ENCODE data around the gene CCHCR1. TPM values are rescaled to one million over a fixed set of nuclear protein-coding genes. Genes with fewer than 3 reads are reported as not detected.

CCHCR1 gene
- total RNA-seq, 2 experiments from 2014 or later: 17.5 to 18.2 TPM

DNA sequence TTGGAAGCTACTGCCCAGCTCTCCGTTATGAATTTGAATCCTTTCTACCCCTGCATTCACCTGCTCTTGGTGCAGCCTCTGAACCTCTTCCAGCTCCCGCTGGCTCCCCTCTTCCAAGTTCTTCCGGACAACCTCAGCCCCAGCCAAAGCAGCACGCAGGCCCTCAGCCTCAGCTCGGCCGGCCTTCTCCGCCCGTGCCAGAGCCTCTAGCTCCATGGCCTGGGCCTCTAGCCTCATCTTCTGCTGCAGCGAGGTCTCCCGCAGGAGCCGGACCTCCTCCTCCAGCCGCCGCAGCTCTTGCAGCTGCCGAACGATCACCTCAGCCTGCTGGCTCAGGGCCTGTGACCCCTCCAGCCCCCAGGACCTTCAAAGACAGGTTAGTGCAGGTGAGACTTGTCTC, 3.2 kb downstream of the CCHCR1 start:
- H3K9me3 Mint-ChIP-seq: no peaks in the 10 kb centered on the region
- ATAC-seq (ENCODE audit: poor library complexity) (no peak), DNase-seq (no peak)
- peaks cover 34% of the 10 kb centered on the region for H3K36me3 Mint-ChIP-seq (ENCODE audit: low read depth)
- CTCF ChIA-PET: no interaction called here
- H3K4me1 ChIP-seq (ENCODE audit: insufficient read depth, low read length): peaks cover 18% of the 10 kb centered on the region
- H3K27ac Mint-ChIP-seq: no peak overlapping the region
- intact Hi-C loops (cut with DNase I, micrococcal nuclease): loop anchor here in 1 of 2 experiments (10.0 kb wide), 1 partner anchor 820 kb away; the partner anchor contains the start of gene DXO
- TF ChIP-seq CTCF (IDR thresholded peaks at IDR 0.05): no peak
- peaks cover 14% of the 10 kb centered on the region for H3K36me3 ChIP-seq (ENCODE audit: insufficient read depth, low read length)
- POLR2A ChIA-PET: no interaction called here
- H3K27me3 Mint-ChIP-seq: no peaks in the 10 kb centered on the region
- H3K27me3 ChIP-seq (ENCODE audit: control insufficient read depth in 1 of 2, insufficient read depth in 2 of 2, low read length in 2 of 2): no peaks in the 10 kb centered on the region
- H3K4me1 Mint-ChIP-seq (ENCODE audit: low read depth): peaks cover 26% of the 10 kb centered on the region
- H3K27ac ChIP-seq (ENCODE audit: low read depth in 1 of 2, low read length in 2 of 2): no peak overlapping the region
- no peak overlapping the region for H3K4me3 ChIP-seq (ENCODE audit: low read length)
- no peaks in the 10 kb centered on the region for H3K9me3 ChIP-seq (ENCODE audit: control insufficient read depth in 1 of 2, insufficient read depth in 1 of 2, low read length in 2 of 2)
- H3K4me3 Mint-ChIP-seq: no peak overlapping the region

DNA sequence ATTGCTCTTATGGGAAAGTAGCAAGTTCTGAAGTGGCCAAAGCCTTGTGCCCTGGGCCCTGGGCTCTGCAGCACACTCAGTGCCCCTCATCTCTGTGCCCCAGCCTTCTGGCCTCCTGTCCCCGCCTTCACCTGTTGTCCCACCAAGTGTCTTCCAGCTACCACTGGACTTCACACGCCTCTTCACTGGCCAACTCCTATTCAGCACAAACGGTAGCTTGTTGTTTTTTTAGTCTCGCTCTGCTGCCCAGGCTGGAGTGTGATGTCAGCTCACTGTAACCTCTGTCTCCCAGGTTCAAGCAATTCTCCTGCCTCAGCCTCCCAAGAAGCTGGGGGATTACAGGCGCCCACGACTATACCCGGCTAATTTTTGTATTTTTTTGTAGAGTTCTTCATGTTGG, 4.8 kb downstream of the CCHCR1 start:
- POLR2A ChIA-PET: no interaction called here
- intact Hi-C loops (cut with DNase I, micrococcal nuclease): loop anchor here in 1 of 2 experiments (10.0 kb wide), 1 partner anchor 822 kb away; the partner anchor contains the start of gene DXO
- no peak for TF ChIP-seq CTCF (IDR thresholded peaks at IDR 0.05)

DNA sequence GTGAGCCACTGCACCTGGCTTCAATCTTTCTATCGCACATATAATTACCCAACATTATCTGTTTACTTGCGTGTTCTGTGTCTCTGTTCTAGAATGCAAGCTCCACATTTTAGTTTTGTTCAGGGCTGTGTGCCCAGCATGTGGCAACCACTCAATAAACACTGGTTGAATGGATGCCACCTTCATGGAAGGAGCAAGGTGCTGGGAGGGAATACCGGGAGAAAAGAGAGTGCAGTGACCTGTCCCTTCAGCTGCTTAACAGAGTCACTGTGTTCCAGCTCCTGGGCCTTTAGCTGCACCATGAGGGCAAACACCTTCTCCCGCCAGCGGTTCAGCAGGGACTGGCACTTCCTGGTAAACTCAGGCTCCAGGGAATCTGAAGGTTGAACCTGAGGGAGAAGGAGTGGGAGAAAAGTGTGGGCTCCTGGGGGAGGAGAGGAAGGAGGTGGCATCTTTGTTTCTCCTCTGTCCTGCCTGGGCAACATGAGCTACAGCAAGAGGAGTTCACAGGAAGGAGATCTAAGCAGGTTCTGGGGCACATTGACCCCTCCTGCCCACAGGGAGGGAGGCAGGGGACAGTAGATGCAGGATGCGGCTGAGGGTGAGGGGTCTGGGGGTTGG, 7.7 kb downstream of the CCHCR1 start:
- Mint-ChIP-seq H3K4me1 (ENCODE audit: low read depth) (no peaks in the 10 kb centered on the region), H3K27me3 (no peaks in the 10 kb centered on the region), H3K9me3 (no peaks in the 10 kb centered on the region), H3K36me3 (ENCODE audit: low read depth) (peaks cover 24% of the 10 kb centered on the region), H3K27ac (no peak overlapping the region), H3K4me3 (no peak overlapping the region)
- ATAC-seq (ENCODE audit: poor library complexity): no peak
- DNase-seq: no peak
- Histone ChIP-seq H3K27me3 (ENCODE audit: control insufficient read depth in 1 of 2, insufficient read depth in 2 of 2, low read length in 2 of 2) (no peaks in the 10 kb centered on the region), H3K4me1 (ENCODE audit: insufficient read depth, low read length) (no peaks in the 10 kb centered on the region), H3K9me3 (ENCODE audit: control insufficient read depth in 1 of 2, insufficient read depth in 1 of 2, low read length in 2 of 2) (no peaks in the 10 kb centered on the region), H3K36me3 (ENCODE audit: insufficient read depth, low read length) (peaks cover 17% of the 10 kb centered on the region), H3K4me3 (ENCODE audit: low read length) (no peak overlapping the region), H3K27ac (ENCODE audit: low read depth in 1 of 2, low read length in 2 of 2) (no peak overlapping the region)
- ChIA-PET POLR2A (no interaction called here), CTCF (no interaction called here)
- intact Hi-C loops (cut with DNase I, micrococcal nuclease): loop anchor here in 1 of 2 experiments (10.0 kb wide), 1 partner anchor 825 kb away; the partner anchor contains the start of gene DXO
- TF ChIP-seq CTCF (IDR thresholded peaks at IDR 0.05): no peak

More for the DNA sequence above, 4.8 kb downstream of the CCHCR1 start:
- Histone ChIP-seq H3K9me3 (ENCODE audit: control insufficient read depth in 1 of 2, insufficient read depth in 1 of 2, low read length in 2 of 2) (no peaks in the 10 kb centered on the region), H3K4me3 (ENCODE audit: low read length) (no peak overlapping the region), H3K4me1 (ENCODE audit: insufficient read depth, low read length) (peaks cover 7% of the 10 kb centered on the region), H3K27ac (ENCODE audit: low read depth in 1 of 2, low read length in 2 of 2) (no peak overlapping the region), H3K27me3 (ENCODE audit: control insufficient read depth in 1 of 2, insufficient read depth in 2 of 2, low read length in 2 of 2) (no peaks in the 10 kb centered on the region), H3K36me3 (ENCODE audit: insufficient read depth, low read length) (peaks cover 14% of the 10 kb centered on the region)
- no peaks in the 10 kb centered on the region for H3K9me3 Mint-ChIP-seq
- no peak for DNase-seq
- H3K27ac Mint-ChIP-seq: no peak overlapping the region
- H3K4me3 Mint-ChIP-seq: no peak overlapping the region
- no peak for ATAC-seq (ENCODE audit: poor library complexity)
- peaks cover 10% of the 10 kb centered on the region for H3K4me1 Mint-ChIP-seq (ENCODE audit: low read depth)
- peaks cover 26% of the 10 kb centered on the region for H3K36me3 Mint-ChIP-seq (ENCODE audit: low read depth)
- CTCF ChIA-PET: no interaction called here
- H3K27me3 Mint-ChIP-seq: no peaks in the 10 kb centered on the region
